ENCODE results near the gene G2E3. TPM values are rescaled to one million over a fixed set of nuclear protein-coding genes. Genes with fewer than 3 reads are reported as not detected.

Gene G2E3
- total and polyA plus RNA-seq, 2 of the 13 experiments (the other 11 are each of a cell fraction or from before 2014, with no cell fraction given), result 22.8 to 63.0 TPM

- Histone ChIP-seq H3K79me2 (ENCODE audit: insufficient read depth, low read length) (no peaks in the 10 kb centered on the region), H3K27ac (ENCODE audit: extremely low read length, insufficient read depth, low read length) (no peak overlapping the region), H2AFZ (ENCODE audit: low read length) (no peak overlapping the region), H3K27me3 (ENCODE audit: control insufficient read depth in 1 of 2, insufficient read depth in 2 of 2, low read length in 2 of 2) (no peaks in the 10 kb centered on the region), H3K4me3 (replicated peaks in 1 of 3; ENCODE audit: insufficient read depth in 1 of 3, low read depth in 2 of 3, low read length in 3 of 3) (no peak overlapping the region), H3K4me1 (ENCODE audit: insufficient read depth, low read length) (no peaks in the 10 kb centered on the region), H3K9ac (ENCODE audit: insufficient read depth, low read depth, low read length) (no peak overlapping the region), H3K4me2 (ENCODE audit: low read depth, low read length) (no peak overlapping the region), H3K36me3 (replicated peaks in 1 of 2; ENCODE audit: control insufficient read depth in 1 of 2, insufficient read depth in 2 of 2, low read length in 2 of 2) (peaks cover 20 to 68% of the 10 kb centered on the region in 2 experiments), H3K9me3 (ENCODE audit: low read length) (no peaks in the 10 kb centered on the region), H4K20me1 (ENCODE audit: insufficient read depth, low read length) (no peaks in the 10 kb centered on the region)
- ATAC-seq (no peak), DNase-seq (ENCODE audit: low spot score) (no peak), FAIRE-seq (no peak)
- no TSS peak for BruUV-seq (replicated peaks)
- intact Hi-C loops (cut with micrococcal nuclease; ENCODE audit: unreplicated experiment), result no loop called here
- TF ChIP-seq HINFP (CRISPR knock-in tag; IDR thresholded peaks at IDR 0.05; ENCODE audit: low read depth) (no peak), ZNF616 (CRISPR knock-in tag; IDR thresholded peaks at IDR 0.05; ENCODE audit: low read depth) (no peak), ZNF510 (CRISPR knock-in tag; IDR thresholded peaks at IDR 0.05; ENCODE audit: low read depth) (no peak), TEAD2 (CRISPR knock-in tag; IDR thresholded peaks at IDR 0.05) (no peak), MTF1 (CRISPR knock-in tag; IDR thresholded peaks at IDR 0.05) (no peak), IKZF1 (IDR thresholded peaks at IDR 0.05) (no peak), GLMP (CRISPR knock-in tag; IDR thresholded peaks at IDR 0.05; ENCODE audit: borderline replicate concordance) (no peak), FOXP1 (IDR thresholded peaks at IDR 0.05) (no peak), FOXP1 (CRISPR knock-in tag; IDR thresholded peaks at IDR 0.05) (no peak), ZNF251 (CRISPR knock-in tag; IDR thresholded peaks at IDR 0.05) (no peak), PAF1 (CRISPR knock-in tag; IDR thresholded peaks at IDR 0.05) (no peak), BCLAF1 (IDR thresholded peaks at IDR 0.05) (no peak), ZNF326 (CRISPR knock-in tag; IDR thresholded peaks at IDR 0.05; ENCODE audit: borderline replicate concordance) (no peak), MXI1 (IDR thresholded peaks at IDR 0.05; ENCODE audit: borderline replicate concordance, low read depth, low read length) (no peak)
- ChIA-PET CTCF (ENCODE audit: low intra/inter-chr PET ratio, low total read pairs) (no interaction called here), POLR2A (no interaction called here)
- in situ Hi-C loops (cut with HindIII; ENCODE audit: extremely low pct_ligation_motif_present, low pct_unique_long_range_greater_than_20kb), result no loop called here
Measured at GRCh38 chr14:30597504-30597903, 38.5 kb downstream of the G2E3 start.
